Measurements from ENCODE around the gene FAM3A.
A peak's percentile ranks its signal among the peaks of the same experiment; 100 is the strongest.

The FAM3A gene

GRCh38 chrX:154481195-154481594 is 34.8 kb downstream of the FAM3A start:
- DNase-seq (ENCODE audit: low read depth, low spot score): no peak

- DNase-seq (ENCODE audit: low read depth, low spot score): peak; percentile 74
Measured at GRCh38 chrX:154478728-154479622, 37.1 kb downstream of the FAM3A start, which contains the start of gene LAGE3. LAGE3 (minus strand) TSS chrX:154479281; CDS start chrX:154478915, 366 bp downstream.

- no peak for DNase-seq (ENCODE audit: low read depth, low spot score)
Measured at GRCh38 chrX:154477891-154478477, 38.0 kb downstream of the FAM3A start.

- no peak for DNase-seq (ENCODE audit: low read depth, low spot score)
Measured at GRCh38 chrX:154476821-154477220, 39.2 kb downstream of the FAM3A start.

GRCh38 chrX:154473683-154474082 is 42.3 kb downstream of the FAM3A start:
- no peak for DNase-seq (ENCODE audit: low read depth, low spot score)

- DNase-seq (ENCODE audit: low read depth, low spot score): no peak
Measured at GRCh38 chrX:154472685-154473632, 43.1 kb downstream of the FAM3A start.

GRCh38 chrX:154471839-154472684 is 44.0 kb downstream of the FAM3A start:
- no peak for DNase-seq (ENCODE audit: low read depth, low spot score)

- no peak for DNase-seq (ENCODE audit: low read depth, low spot score)
Measured at GRCh38 chrX:154470914-154471568, 45.0 kb downstream of the FAM3A start.

GRCh38 chrX:154470434-154470833 is 45.6 kb downstream of the FAM3A start:
- no peak for DNase-seq (ENCODE audit: low read depth, low spot score)

GRCh38 chrX:154469880-154470279 is 46.2 kb downstream of the FAM3A start:
- no peak for DNase-seq (ENCODE audit: low read depth, low spot score)

GRCh38 chrX:154469114-154469513 is 46.9 kb downstream of the FAM3A start:
- no peak for DNase-seq (ENCODE audit: low read depth, low spot score)

- no peak for DNase-seq (ENCODE audit: low read depth, low spot score)
Measured at GRCh38 chrX:154468217-154468616, 47.8 kb downstream of the FAM3A start.

GRCh38 chrX:154467556-154467955 is 48.5 kb downstream of the FAM3A start:
- DNase-seq (ENCODE audit: low read depth, low spot score): no peak

GRCh38 chrX:154466907-154467306 is 49.1 kb downstream of the FAM3A start:
- DNase-seq (ENCODE audit: low read depth, low spot score): no peak

- DNase-seq (ENCODE audit: low read depth, low spot score): no peak
Measured at GRCh38 chrX:154466036-154466435, 50.0 kb downstream of the FAM3A start.

- no peak for DNase-seq (ENCODE audit: low read depth, low spot score)
Measured at GRCh38 chrX:154465601-154466000, 50.4 kb downstream of the FAM3A start.

- no peak for DNase-seq (ENCODE audit: low read depth, low spot score)
Measured at GRCh38 chrX:154464806-154465365, 51.1 kb downstream of the FAM3A start.

- no peak for DNase-seq (ENCODE audit: low read depth, low spot score)
Measured at GRCh38 chrX:154463611-154464220, 52.3 kb downstream of the FAM3A start.

- no peak for DNase-seq (ENCODE audit: low read depth, low spot score)
Measured at GRCh38 chrX:154462396-154462795, 53.6 kb downstream of the FAM3A start.

GRCh38 chrX:154460326-154460725 is 55.7 kb downstream of the FAM3A start:
- DNase-seq (ENCODE audit: low read depth, low spot score): no peak

Data from brain pericyte (primary cell).